Stimulated activated memory B cell treated with anti-CD40 and anti-IgM and Interleukin-4, amounts not matched to agents 10 μg/mL and 1 μg/mL and 100 μg/mL, for 72 hours (primary cell): ENCODE data around the gene SH2D1B.

Source experiments
- ATAC-seq: fragments of 150-1000 bp; cut with Tn5 transposase; 2 replicates; pipeline ENCODE4 v1.10.0; 2021
- H3K27ac Mint-ChIP-seq: one replicate; pipeline ENCODE4 v1.8.0; 2022; ENCODE audit warnings: mild to moderate bottlenecking, mixed read lengths
- H3K27me3 Mint-ChIP-seq: one replicate; pipeline ENCODE4 v1.8.0; 2022; ENCODE audit warnings: mixed read lengths
- H3K36me3 Mint-ChIP-seq: one replicate; pipeline ENCODE4 v1.8.0; 2022; ENCODE audit warnings: mixed read lengths
- H3K4me1 Mint-ChIP-seq: one replicate; pipeline ENCODE4 v1.8.0; 2022; ENCODE audit warnings: mixed read lengths
- H3K4me3 Mint-ChIP-seq: one replicate; pipeline ENCODE4 v1.8.0; 2022; ENCODE audit warnings: mild to moderate bottlenecking, moderate library complexity, mixed read lengths
- H3K9me3 Mint-ChIP-seq: one replicate; pipeline ENCODE4 v1.8.0; 2022; ENCODE audit warnings: mixed read lengths

Gene SH2D1B

GRCh38 chr1:162388615-162389014 is 23.3 kb downstream of the SH2D1B start:
- H3K4me1 Mint-ChIP-seq, result peaks cover 18% of the 10 kb centered on the region

GRCh38 chr1:162388083-162388594 is 23.8 kb downstream of the SH2D1B start:
- no peaks in the 10 kb centered on the region for H3K9me3 Mint-ChIP-seq
- no peak overlapping the region for H3K27ac Mint-ChIP-seq
- peaks cover 18% of the 10 kb centered on the region for H3K4me1 Mint-ChIP-seq
- no peaks in the 10 kb centered on the region for H3K27me3 Mint-ChIP-seq
- no peak overlapping the region for H3K4me3 Mint-ChIP-seq
- ATAC-seq, result no peak
- no peaks in the 10 kb centered on the region for H3K36me3 Mint-ChIP-seq

More at GRCh38 chr1:162388615-162389014, 23.3 kb downstream of the SH2D1B start:
- no peaks in the 10 kb centered on the region for H3K36me3 Mint-ChIP-seq
- H3K27me3 Mint-ChIP-seq, result no peaks in the 10 kb centered on the region
- H3K4me3 Mint-ChIP-seq, result no peak overlapping the region
- ATAC-seq, result no peak
- no peaks in the 10 kb centered on the region for H3K9me3 Mint-ChIP-seq
- no peak overlapping the region for H3K27ac Mint-ChIP-seq

DNA sequence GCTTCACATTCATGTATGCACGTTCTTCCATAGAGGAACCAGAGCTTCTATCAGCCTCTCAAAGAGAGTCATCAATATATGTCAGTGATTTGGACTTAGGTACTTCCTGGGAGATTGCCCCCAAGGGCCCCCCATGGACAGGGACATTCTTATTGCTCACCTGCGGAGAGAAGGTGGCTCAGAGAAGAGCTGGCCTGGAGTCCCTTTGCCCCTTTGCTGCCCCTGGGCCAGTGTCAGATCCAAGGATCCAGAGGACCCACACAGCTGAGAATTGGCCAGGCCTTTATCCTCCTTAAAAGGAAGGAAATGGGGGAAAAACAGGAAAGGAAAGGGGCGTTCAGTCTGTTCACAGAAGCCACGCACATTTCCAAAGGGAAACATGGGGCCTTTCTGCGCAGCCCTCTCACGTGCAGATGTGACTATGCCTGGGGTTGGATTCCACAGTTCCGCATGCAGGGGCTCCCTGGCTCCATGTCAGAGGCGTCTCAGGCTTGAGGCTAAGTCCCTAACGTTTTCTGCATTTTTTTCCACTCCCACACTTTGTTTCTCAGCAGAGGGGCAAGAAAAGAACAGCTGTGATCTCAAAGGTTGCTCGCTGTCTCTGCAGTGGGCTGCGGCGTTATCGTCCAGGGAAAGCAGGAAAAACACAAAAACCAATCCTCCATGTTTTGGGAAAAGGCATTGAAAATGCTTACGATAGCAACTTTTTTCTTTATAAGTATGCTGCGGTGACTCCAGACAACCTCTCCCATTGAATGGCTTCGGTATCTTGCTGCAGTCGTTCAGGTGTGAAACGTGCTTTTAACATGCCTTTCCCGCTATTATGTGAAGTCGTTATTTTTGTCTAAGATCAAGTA is 24.5 kb downstream of the SH2D1B start:
- Mint-ChIP-seq H3K4me1 (peaks cover 18% of the 10 kb centered on the region), H3K4me3 (no peak overlapping the region), H3K36me3 (no peaks in the 10 kb centered on the region), H3K27me3 (no peaks in the 10 kb centered on the region), H3K9me3 (no peaks in the 10 kb centered on the region), H3K27ac (no peak overlapping the region)
- ATAC-seq, result no peak

DNA sequence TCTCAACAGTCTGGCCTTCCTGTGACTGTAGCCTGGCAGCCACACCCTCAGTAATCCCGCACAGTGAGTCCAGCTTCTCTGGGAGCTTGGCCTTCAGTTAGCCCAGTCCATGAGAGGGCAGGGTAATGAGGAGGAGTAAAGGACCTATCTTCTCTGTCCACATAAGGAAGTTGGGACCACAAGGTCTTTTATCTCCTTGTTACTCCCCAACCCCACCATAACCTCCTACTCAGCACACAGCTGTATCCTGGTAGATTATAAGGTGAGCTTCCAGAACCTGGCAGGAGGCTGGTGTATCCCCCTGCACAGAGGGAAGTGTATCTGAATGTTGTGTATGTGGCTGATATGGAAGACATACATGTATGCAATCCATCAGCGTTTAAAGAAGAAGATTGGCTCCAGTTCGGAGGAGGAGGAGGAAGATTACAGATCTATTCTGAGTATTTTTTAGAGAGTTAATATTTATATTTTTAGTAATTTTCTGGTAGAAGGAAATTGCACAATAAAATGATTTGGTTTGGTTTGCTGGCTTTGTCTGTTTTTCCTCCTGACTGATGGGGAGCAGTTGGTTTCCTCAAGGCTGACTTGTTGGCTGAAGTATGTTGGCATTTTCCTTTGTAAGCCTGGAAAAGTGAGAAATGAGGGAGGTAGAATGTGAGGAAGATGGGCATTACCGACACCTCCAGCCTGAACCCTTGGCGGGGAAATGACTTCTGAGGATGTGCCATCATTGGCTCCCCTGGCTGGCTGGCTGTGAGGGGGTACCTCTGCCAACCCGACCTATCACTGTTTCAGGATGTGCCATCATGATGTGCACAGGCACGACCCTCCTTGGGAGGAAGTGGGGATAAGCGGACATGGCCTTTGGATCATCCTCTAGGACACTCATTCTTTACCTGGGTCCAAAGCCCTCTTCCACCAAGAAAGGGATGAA is 25.4 kb downstream of the SH2D1B start:
- H3K9me3 Mint-ChIP-seq, result no peaks in the 10 kb centered on the region
- H3K4me1 Mint-ChIP-seq, result peaks cover 11% of the 10 kb centered on the region
- ATAC-seq, result no peak
- H3K4me3 Mint-ChIP-seq, result no peak overlapping the region
- H3K27me3 Mint-ChIP-seq, result no peaks in the 10 kb centered on the region
- H3K36me3 Mint-ChIP-seq, result no peaks in the 10 kb centered on the region
- H3K27ac Mint-ChIP-seq, result no peak overlapping the region

GRCh38 chr1:162385702-162386101 is 26.2 kb downstream of the SH2D1B start:
- ATAC-seq, result no peak
- no peaks in the 10 kb centered on the region for H3K36me3 Mint-ChIP-seq
- H3K4me1 Mint-ChIP-seq, result peaks cover 11% of the 10 kb centered on the region
- no peaks in the 10 kb centered on the region for H3K9me3 Mint-ChIP-seq
- no peak overlapping the region for H3K4me3 Mint-ChIP-seq
- H3K27me3 Mint-ChIP-seq, result no peaks in the 10 kb centered on the region
- no peak overlapping the region for H3K27ac Mint-ChIP-seq

DNA sequence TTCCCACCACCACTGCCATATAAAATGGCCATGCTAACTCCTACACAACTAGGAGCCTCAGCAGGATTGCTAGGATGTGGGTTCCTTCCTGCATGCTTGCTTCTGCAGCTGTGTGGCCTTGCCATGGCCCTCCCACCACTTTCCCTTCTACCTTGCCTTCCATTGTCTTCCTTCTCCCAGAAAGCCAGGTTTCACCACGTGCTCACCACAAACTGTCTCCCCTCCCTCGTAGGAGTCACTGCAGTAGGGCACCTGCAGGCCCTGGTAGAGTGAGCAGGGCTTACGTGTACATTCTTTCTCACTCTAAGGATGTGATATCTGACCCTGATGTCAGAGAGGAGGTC is 26.7 kb downstream of the SH2D1B start:
- Mint-ChIP-seq H3K9me3 (no peaks in the 10 kb centered on the region), H3K4me3 (no peak overlapping the region), H3K27me3 (no peaks in the 10 kb centered on the region), H3K27ac (no peak overlapping the region), H3K36me3 (no peaks in the 10 kb centered on the region), H3K4me1 (peaks cover 11% of the 10 kb centered on the region)
- no peak for ATAC-seq

GRCh38 chr1:162384601-162385279 is 27.2 kb downstream of the SH2D1B start:
- Mint-ChIP-seq H3K27ac (no peak overlapping the region), H3K4me3 (no peak overlapping the region), H3K36me3 (no peaks in the 10 kb centered on the region), H3K4me1 (peaks cover 10% of the 10 kb centered on the region), H3K27me3 (no peaks in the 10 kb centered on the region), H3K9me3 (no peaks in the 10 kb centered on the region)
- no peak for ATAC-seq

DNA sequence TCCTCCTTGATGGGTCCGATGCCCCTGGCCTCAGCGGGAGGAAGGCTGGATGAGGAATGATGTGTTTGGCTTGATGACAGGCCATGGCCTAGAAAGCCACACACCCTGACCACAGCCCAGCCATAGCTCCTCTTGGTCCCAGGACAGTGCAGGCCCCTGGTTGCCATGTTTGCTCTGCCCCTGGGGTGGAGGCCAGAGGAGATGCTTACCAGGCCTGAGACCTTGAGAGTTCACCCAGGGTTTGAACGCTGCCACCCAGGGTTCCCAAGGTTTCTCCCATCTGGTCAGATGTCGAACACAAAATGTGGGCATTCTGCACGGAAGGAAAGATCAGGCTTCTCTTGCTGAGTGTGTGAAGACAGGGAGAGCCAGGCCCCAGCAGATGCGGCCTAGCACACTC is 27.8 kb downstream of the SH2D1B start:
- H3K36me3 Mint-ChIP-seq, result no peaks in the 10 kb centered on the region
- no peak for ATAC-seq
- no peaks in the 10 kb centered on the region for H3K27me3 Mint-ChIP-seq
- peaks cover 4% of the 10 kb centered on the region for H3K4me1 Mint-ChIP-seq
- H3K9me3 Mint-ChIP-seq, result no peaks in the 10 kb centered on the region
- H3K27ac Mint-ChIP-seq, result no peak overlapping the region
- no peak overlapping the region for H3K4me3 Mint-ChIP-seq

- no peaks in the 10 kb centered on the region for H3K9me3 Mint-ChIP-seq
Observed at GRCh38 chr1:162383516-162383915, 28.4 kb downstream of the SH2D1B start.

GRCh38 chr1:162383091-162383490 is 28.8 kb downstream of the SH2D1B start:
- Mint-ChIP-seq H3K4me3 (no peak overlapping the region), H3K36me3 (no peaks in the 10 kb centered on the region), H3K27me3 (no peaks in the 10 kb centered on the region), H3K9me3 (no peaks in the 10 kb centered on the region), H3K27ac (no peak overlapping the region), H3K4me1 (no peaks in the 10 kb centered on the region)
- ATAC-seq, result no peak

More at GRCh38 chr1:162383516-162383915, 28.4 kb downstream of the SH2D1B start:
- Mint-ChIP-seq H3K4me3 (no peak overlapping the region), H3K27ac (no peak overlapping the region), H3K36me3 (no peaks in the 10 kb centered on the region), H3K4me1 (no peaks in the 10 kb centered on the region), H3K27me3 (no peaks in the 10 kb centered on the region)
- ATAC-seq, result no peak

- no peaks in the 10 kb centered on the region for H3K4me1 Mint-ChIP-seq
- no peaks in the 10 kb centered on the region for H3K36me3 Mint-ChIP-seq
- H3K27me3 Mint-ChIP-seq, result no peaks in the 10 kb centered on the region
- H3K9me3 Mint-ChIP-seq, result no peaks in the 10 kb centered on the region
- no peak overlapping the region for H3K4me3 Mint-ChIP-seq
- no peak overlapping the region for H3K27ac Mint-ChIP-seq
- no peak for ATAC-seq
Observed at GRCh38 chr1:162381941-162382750, 29.8 kb downstream of the SH2D1B start.

GRCh38 chr1:162381383-162381782 is 30.6 kb downstream of the SH2D1B start, which contains the start of gene C1orf226:
C1orf226 (plus strand) TSS chr1:162381728; CDS start chr1:162381902, 174 bp downstream.
- Mint-ChIP-seq H3K36me3 (no peaks in the 10 kb centered on the region), H3K4me3 (no peak within 1 kb of the TSS), H3K27ac (no peak within 1 kb of the TSS), H3K9me3 (no peaks in the 10 kb centered on the region), H3K27me3 (no peaks in the 10 kb centered on the region), H3K4me1 (no peaks in the 10 kb centered on the region)
- ATAC-seq, result no peak

GRCh38 chr1:162380061-162380846 is 31.7 kb downstream of the SH2D1B start:
- H3K4me1 Mint-ChIP-seq, result no peaks in the 10 kb centered on the region
- H3K9me3 Mint-ChIP-seq, result no peaks in the 10 kb centered on the region
- no peaks in the 10 kb centered on the region for H3K36me3 Mint-ChIP-seq
- H3K4me3 Mint-ChIP-seq, result no peak overlapping the region
- no peak for ATAC-seq
- no peak overlapping the region for H3K27ac Mint-ChIP-seq
- H3K27me3 Mint-ChIP-seq, result no peaks in the 10 kb centered on the region

GRCh38 chr1:162376691-162377090 is 35.2 kb downstream of the SH2D1B start, which contains the start of gene SPATA46:
SPATA46 (minus strand) TSS chr1:162376854; CDS start chr1:162376790, 64 bp downstream.
- no peak for ATAC-seq
- Mint-ChIP-seq H3K27me3 (peaks cover 10% of the 10 kb centered on the region), H3K36me3 (no peaks in the 10 kb centered on the region), H3K27ac (no peak within 1 kb of the TSS), H3K9me3 (no peaks in the 10 kb centered on the region), H3K4me1 (no peaks in the 10 kb centered on the region), H3K4me3 (no peak within 1 kb of the TSS)
